ENCODE data around the gene BDKRB1.

BDKRB1 gene

DNA sequence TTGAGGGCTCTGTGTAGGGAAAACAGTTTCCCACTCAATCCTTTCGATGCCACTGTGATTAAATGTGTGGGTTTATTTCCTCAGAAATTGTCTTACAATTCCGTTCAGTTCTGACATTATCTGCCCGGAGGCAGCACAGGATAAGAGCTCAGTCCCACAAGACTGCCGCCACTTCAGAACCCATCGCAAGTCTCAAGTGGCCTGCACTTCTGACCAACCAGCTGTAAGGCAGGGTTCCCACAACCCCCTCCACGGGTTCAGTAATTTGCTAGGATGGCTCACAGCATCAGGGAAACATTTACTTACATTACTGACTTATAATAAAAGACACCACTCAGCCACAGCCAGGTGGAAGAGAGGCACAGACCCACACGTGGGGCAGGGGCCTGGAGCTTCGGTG lies 34.2 kb upstream of the BDKRB1 start:
- TF ChIP-seq, protein P1, sequence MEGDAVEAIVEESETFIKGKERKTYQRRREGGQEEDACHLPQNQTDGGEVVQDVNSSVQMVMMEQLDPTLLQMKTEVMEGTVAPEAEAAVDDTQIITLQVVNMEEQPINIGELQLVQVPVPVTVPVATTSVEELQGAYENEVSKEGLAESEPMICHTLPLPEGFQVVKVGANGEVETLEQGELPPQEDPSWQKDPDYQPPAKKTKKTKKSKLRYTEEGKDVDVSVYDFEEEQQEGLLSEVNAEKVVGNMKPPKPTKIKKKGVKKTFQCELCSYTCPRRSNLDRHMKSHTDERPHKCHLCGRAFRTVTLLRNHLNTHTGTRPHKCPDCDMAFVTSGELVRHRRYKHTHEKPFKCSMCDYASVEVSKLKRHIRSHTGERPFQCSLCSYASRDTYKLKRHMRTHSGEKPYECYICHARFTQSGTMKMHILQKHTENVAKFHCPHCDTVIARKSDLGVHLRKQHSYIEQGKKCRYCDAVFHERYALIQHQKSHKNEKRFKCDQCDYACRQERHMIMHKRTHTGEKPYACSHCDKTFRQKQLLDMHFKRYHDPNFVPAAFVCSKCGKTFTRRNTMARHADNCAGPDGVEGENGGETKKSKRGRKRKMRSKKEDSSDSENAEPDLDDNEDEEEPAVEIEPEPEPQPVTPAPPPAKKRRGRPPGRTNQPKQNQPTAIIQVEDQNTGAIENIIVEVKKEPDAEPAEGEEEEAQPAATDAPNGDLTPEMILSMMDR (conservative IDR thresholded peaks at IDR 0.05; ENCODE audit: low read depth, low read length), result no peak
- no peaks in the 10 kb centered on the region for H3K27me3 ChIP-seq (ENCODE audit: insufficient read depth, low read depth)
- H3K9ac ChIP-seq, result no peak overlapping the region
- no peak overlapping the region for H3K27ac ChIP-seq
- no peaks in the 10 kb centered on the region for H3K4me1 ChIP-seq (ENCODE audit: low read depth, poor library complexity, severe bottlenecking)
- H4K20me1 ChIP-seq (ENCODE audit: insufficient read depth), result no peaks in the 10 kb centered on the region
- no peak overlapping the region for H2AFZ ChIP-seq (ENCODE audit: low read depth)
- no peak overlapping the region for H3K4me3 ChIP-seq (IDR thresholded peaks at IDR 0.05; ENCODE audit: insufficient read depth, low read depth, low read length)
- no peaks in the 10 kb centered on the region for H3K79me2 ChIP-seq (ENCODE audit: insufficient read depth, low read depth)
- no peak overlapping the region for H3K4me2 ChIP-seq
- H3K36me3 ChIP-seq (ENCODE audit: insufficient read depth), result no peaks in the 10 kb centered on the region

DNA sequence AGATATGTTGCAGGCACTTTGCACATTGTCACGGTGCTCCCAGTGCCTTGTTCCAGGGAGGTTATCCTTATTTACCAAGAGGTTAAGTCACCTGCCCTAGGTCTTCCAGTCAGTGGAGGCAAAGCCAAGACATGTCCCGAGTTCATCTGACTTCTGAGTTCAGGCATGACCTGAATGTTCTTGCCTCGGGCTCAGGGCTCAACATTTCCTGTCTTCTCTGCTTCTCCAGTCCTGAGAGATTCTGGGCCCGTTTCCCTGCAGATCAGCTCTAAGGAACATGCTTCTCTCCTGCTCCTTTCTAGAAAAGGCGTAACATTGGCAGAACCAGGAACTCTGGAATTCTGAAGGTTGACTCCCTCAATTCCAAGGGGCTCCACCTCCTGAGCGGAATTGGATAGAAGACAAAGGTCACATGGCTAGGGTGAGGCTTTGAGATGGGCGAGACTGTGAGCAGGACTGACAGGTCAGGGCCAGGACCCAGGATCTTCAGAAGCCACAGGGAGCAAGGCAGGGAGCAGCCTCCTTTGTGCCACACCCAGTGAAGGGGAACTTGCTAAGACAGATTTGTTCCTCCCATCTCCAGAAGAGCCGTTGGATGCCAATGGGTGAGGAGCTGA lies 31.4 kb upstream of the BDKRB1 start:
- Histone ChIP-seq H3K9ac (no peak overlapping the region), H3K27me3 (ENCODE audit: insufficient read depth, low read depth) (no peaks in the 10 kb centered on the region), H3K4me2 (no peak overlapping the region), H3K4me3 (IDR thresholded peaks at IDR 0.05; ENCODE audit: insufficient read depth, low read depth, low read length) (no peak overlapping the region), H2AFZ (ENCODE audit: low read depth) (no peak overlapping the region), H3K4me1 (ENCODE audit: low read depth, poor library complexity, severe bottlenecking) (no peaks in the 10 kb centered on the region), H3K27ac (no peak overlapping the region), H4K20me1 (ENCODE audit: insufficient read depth) (no peaks in the 10 kb centered on the region), H3K36me3 (ENCODE audit: insufficient read depth) (no peaks in the 10 kb centered on the region), H3K79me2 (ENCODE audit: insufficient read depth, low read depth) (no peaks in the 10 kb centered on the region)
- TF ChIP-seq, protein P1 (conservative IDR thresholded peaks at IDR 0.05; ENCODE audit: low read depth, low read length), result no peak

DNA sequence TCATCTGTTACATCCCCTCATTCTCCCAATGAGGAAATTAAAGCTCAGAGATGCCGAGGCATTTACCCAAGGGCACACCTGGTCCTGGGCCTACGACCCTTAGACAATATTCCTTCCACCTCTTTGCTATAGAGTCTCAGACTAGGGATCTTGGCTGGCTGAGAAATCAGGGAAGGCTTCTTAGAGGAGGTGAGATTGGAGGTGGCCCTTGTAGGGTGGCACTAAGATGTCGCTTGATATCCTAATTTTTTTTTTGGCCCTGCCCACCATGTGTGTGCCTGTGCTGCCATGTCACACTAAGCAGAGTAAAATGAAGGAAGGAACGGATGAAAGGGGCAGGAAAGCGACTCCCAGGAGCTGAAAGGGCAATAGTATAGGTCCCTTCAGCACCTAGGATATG lies 30.8 kb upstream of the BDKRB1 start:
- Histone ChIP-seq H4K20me1 (ENCODE audit: insufficient read depth) (no peaks in the 10 kb centered on the region), H3K4me3 (IDR thresholded peaks at IDR 0.05; ENCODE audit: insufficient read depth, low read depth, low read length) (no peak overlapping the region), H3K4me1 (ENCODE audit: low read depth, poor library complexity, severe bottlenecking) (no peaks in the 10 kb centered on the region), H3K4me2 (no peak overlapping the region), H3K79me2 (ENCODE audit: insufficient read depth, low read depth) (no peaks in the 10 kb centered on the region), H3K9ac (no peak overlapping the region), H2AFZ (ENCODE audit: low read depth) (no peak overlapping the region), H3K27me3 (ENCODE audit: insufficient read depth, low read depth) (no peaks in the 10 kb centered on the region), H3K27ac (no peak overlapping the region), H3K36me3 (ENCODE audit: insufficient read depth) (no peaks in the 10 kb centered on the region)
- TF ChIP-seq, protein P1 (conservative IDR thresholded peaks at IDR 0.05; ENCODE audit: low read depth, low read length), result no peak

DNA sequence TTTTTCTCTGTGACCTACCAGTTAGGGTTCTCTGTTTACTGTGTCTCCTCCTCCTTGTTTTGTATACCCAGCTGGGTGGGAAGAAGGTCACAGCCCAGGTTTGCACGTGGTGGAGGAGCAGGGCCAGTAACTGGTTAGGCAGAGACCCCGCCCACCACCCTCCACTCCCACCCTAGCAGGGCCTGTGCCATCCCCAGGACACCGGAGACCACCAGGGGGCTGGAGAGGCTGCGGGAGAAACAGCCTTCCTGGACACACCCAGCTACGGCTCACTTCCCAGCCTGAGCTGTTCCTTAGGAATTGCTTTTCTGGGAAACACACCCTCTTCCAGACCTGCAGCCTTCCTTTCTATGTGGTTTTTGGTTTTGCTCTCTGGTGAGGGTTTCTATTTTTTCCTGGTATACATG lies 30.3 kb upstream of the BDKRB1 start:
- no peak overlapping the region for H3K9ac ChIP-seq
- no peaks in the 10 kb centered on the region for H3K36me3 ChIP-seq (ENCODE audit: insufficient read depth)
- H3K4me2 ChIP-seq, result no peak overlapping the region
- no peaks in the 10 kb centered on the region for H3K27me3 ChIP-seq (ENCODE audit: insufficient read depth, low read depth)
- H3K4me1 ChIP-seq (ENCODE audit: low read depth, poor library complexity, severe bottlenecking), result no peaks in the 10 kb centered on the region
- TF ChIP-seq, protein P1 (conservative IDR thresholded peaks at IDR 0.05; ENCODE audit: low read depth, low read length), result no peak
- H3K27ac ChIP-seq, result no peak overlapping the region
- H3K4me3 ChIP-seq (IDR thresholded peaks at IDR 0.05; ENCODE audit: insufficient read depth, low read depth, low read length), result no peak overlapping the region
- no peaks in the 10 kb centered on the region for H3K79me2 ChIP-seq (ENCODE audit: insufficient read depth, low read depth)
- H4K20me1 ChIP-seq (ENCODE audit: insufficient read depth), result no peaks in the 10 kb centered on the region
- no peak overlapping the region for H2AFZ ChIP-seq (ENCODE audit: low read depth)
